Lower lobe of right lung (tissue), 2 donors: ENCODE data around the gene EPS8L2. TPM values are rescaled to one million over a fixed set of nuclear protein-coding genes. Genes with fewer than 3 reads are reported as not detected.
A peak's percentile ranks its signal among the peaks of the same experiment; 100 is the strongest.
"Not testable (repeated sequence)": the region's sequence is repeated elsewhere in the genome, so short reads cannot be mapped to it uniquely, and the experiment has no call there.

Source experiments
- ATAC-seq, 2 donors: fragments of 200-7000 bp; cut with Tn5 transposase; one replicate each; pipeline ENCODE4 v1.9.1; 2020 to 2022; ENCODE audit warnings: mild to moderate bottlenecking in 2 of 2, moderate library complexity in 2 of 2
- DNase-seq: peaks from one replicate; pipeline ENCODE4 v3.0.0-alpha.2; 2020
- H3K27ac ChIP-seq: fragments of 200-600 bp; one replicate; pipeline ENCODE4 v1.8.0; 2022
- H3K27me3 ChIP-seq: fragments of 200-600 bp; one replicate; pipeline ENCODE4 v1.8.0; 2022; ENCODE audit warnings: low read depth
- H3K36me3 ChIP-seq: fragments of 200-600 bp; one replicate; pipeline ENCODE4 v1.8.0; 2022; ENCODE audit warnings: mild to moderate bottlenecking
- H3K4me1 ChIP-seq: fragments of 200-600 bp; one replicate; pipeline ENCODE4 v1.8.0; 2022
- H3K4me3 ChIP-seq: fragments of 200-600 bp; one replicate; pipeline ENCODE4 v1.8.0; 2022; ENCODE audit warnings: mild to moderate bottlenecking
- H3K9me3 ChIP-seq: fragments of 200-600 bp; one replicate; pipeline ENCODE4 v1.8.0; 2022
- intact Hi-C: fragments of 100-400 bp; cut with DNase I; formaldehyde crosslinking; loops from one replicate; pipeline ENCODE4 v1.11.0; 2022
- total RNA-seq: library from RNA; stranded (reverse); fragmentation: NEBNext Ultra II Directional; extraction: Animal tissue kit (Norgen Biotek cat#: 25700); gene quantifications from one replicate; pipeline ENCODE4 v1.2.1, GENCODE V29; 2021
- TF ChIP-seq, protein P1 (sequence below): fragments of 200-600 bp; IDR thresholded peaks from one replicate; pipeline ENCODE4 v1.8.0; 2022; ENCODE audit warnings: antibody characterized with exemption, mild to moderate bottlenecking
- donor health status: DM: no; HTN: yes; CAD: no; lungs with severe emphysema.

The EPS8L2 gene
- total RNA-seq, 1 donor from 2014 or later = 156 TPM

DNA sequence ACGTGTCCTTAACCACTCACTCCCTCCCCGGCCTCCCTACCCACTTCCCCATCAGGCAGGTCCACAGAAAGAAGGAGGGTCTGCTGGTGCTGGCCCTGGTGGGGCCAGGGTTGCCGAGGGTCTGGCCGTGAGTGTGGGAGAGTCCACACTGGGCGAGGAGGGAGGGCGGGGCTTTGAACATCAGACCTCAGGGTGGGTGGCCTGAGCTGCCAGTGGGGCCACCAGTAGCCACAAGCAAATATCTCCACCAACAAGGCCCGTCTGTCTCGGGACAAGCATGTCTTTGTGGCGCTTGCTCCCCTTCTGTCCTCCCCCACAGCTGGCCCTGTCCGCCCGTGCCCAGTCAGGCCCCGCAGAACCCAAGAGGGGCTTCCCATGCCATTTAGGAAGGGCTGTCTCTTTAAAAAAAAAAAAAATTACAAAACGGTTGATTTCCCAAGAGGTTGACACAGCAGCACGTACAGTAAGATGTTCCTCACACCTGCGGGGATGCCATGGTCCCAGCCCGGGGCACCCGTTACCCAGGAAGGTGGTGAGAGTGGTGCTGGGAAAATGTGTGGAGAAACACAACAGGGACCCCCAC, 23.6 kb downstream of the EPS8L2 start:
- H3K9me3 ChIP-seq = no peaks in the 10 kb centered on the region
- TF ChIP-seq, protein P1, sequence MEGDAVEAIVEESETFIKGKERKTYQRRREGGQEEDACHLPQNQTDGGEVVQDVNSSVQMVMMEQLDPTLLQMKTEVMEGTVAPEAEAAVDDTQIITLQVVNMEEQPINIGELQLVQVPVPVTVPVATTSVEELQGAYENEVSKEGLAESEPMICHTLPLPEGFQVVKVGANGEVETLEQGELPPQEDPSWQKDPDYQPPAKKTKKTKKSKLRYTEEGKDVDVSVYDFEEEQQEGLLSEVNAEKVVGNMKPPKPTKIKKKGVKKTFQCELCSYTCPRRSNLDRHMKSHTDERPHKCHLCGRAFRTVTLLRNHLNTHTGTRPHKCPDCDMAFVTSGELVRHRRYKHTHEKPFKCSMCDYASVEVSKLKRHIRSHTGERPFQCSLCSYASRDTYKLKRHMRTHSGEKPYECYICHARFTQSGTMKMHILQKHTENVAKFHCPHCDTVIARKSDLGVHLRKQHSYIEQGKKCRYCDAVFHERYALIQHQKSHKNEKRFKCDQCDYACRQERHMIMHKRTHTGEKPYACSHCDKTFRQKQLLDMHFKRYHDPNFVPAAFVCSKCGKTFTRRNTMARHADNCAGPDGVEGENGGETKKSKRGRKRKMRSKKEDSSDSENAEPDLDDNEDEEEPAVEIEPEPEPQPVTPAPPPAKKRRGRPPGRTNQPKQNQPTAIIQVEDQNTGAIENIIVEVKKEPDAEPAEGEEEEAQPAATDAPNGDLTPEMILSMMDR = no peak
- DNase-seq (peak; percentile 47), ATAC-seq (no peak)
- peaks cover 25% of the 10 kb centered on the region for H3K27me3 ChIP-seq
- H3K4me3 ChIP-seq = no peak overlapping the region
- intact Hi-C loops = loop anchor here (10.0 kb wide), 1 partner anchor 65 kb away; no protein-coding TSS in a partner anchor
- peaks cover 29% of the 10 kb centered on the region for H3K4me1 ChIP-seq
- H3K27ac ChIP-seq = no peak overlapping the region
- peaks cover 7% of the 10 kb centered on the region for H3K36me3 ChIP-seq

DNA sequence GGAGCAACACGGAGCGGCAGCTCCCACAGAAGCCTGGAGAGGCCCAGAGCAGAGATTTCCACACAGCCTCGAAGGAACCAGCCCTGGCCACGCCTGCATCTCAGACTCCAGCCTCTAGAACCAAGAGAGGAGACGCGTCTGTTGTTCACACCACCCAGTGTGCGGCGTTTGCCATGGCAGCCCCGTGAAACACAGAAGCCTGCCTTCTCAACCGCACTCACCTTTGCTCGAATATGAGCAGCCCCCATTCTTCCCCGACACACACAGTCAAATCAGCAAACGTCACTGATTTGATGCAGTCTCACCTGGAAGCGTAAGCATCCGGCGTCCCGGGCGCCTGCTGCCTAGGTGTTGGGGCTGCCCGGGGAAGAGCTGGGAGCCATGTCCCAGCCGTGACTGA, 27.0 kb downstream of the EPS8L2 start:
- intact Hi-C loops = no loop called here
- TF ChIP-seq, protein P1 = no peak
- H3K4me3 ChIP-seq = no peak overlapping the region

DNA sequence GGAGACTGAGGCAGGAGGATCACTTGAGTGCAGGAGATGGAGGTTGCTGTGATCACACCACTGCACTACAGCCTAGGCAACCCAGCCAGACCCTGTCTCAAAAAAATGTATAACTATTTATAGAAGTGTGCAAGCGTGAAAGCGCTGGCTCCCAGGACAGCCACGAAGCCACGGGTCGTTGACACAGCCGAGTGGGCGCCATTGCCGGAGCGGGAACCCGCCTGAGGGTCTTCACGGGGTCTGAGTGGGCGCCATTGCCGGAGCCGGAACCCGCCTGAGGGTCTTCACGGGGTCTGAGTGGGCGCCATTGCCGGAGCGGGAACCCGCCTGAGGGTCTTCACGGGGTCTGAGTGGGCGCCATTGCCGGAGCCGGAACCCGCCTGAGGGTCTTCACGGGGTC, 28.5 kb downstream of the EPS8L2 start:
- DNase-seq, intact Hi-C loops, H3K4me1 ChIP-seq, H3K4me3 ChIP-seq, H3K36me3 ChIP-seq, H3K9me3 ChIP-seq, H3K27me3 ChIP-seq, ATAC-seq, H3K27ac ChIP-seq: not testable (repeated sequence)

More for the DNA sequence above, 27.0 kb downstream of the EPS8L2 start:
- no peaks in the 10 kb centered on the region for H3K9me3 ChIP-seq
- H3K27ac ChIP-seq = no peak overlapping the region
- peaks cover 13% of the 10 kb centered on the region for H3K4me1 ChIP-seq
- peaks cover 2% of the 10 kb centered on the region for H3K27me3 ChIP-seq
- H3K36me3 ChIP-seq = no peaks in the 10 kb centered on the region
- DNase-seq (no peak), ATAC-seq (no peak)

DNA sequence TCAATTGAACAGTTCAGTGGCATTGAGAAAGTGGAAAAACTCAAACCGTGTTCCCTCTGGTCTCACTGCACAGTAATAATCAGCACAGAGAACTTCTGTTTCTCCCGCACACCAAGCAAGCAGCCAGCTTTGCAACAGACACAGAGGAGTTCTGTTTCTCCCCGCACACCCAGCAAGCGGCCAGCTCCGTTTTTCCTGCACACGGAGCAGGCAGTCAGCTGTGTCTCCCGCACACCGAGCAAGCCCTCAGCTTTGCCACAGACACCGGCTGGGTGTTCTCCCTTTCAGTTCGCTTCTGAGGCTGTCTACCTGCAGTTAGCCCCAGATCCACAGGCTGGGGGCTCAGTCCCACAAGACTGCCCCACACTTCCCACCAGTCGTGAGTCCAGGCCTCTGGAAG, 31.3 kb downstream of the EPS8L2 start:
- peaks cover 2% of the 10 kb centered on the region for H3K27me3 ChIP-seq
- TF ChIP-seq, protein P1 = no peak
- H3K9me3 ChIP-seq = no peaks in the 10 kb centered on the region
- H3K4me3 ChIP-seq = no peak overlapping the region
- peaks cover 8% of the 10 kb centered on the region for H3K4me1 ChIP-seq
- no peak for ATAC-seq
- DNase-seq = no peak
- H3K36me3 ChIP-seq = no peaks in the 10 kb centered on the region
- intact Hi-C loops = no loop called here
- no peak overlapping the region for H3K27ac ChIP-seq

DNA sequence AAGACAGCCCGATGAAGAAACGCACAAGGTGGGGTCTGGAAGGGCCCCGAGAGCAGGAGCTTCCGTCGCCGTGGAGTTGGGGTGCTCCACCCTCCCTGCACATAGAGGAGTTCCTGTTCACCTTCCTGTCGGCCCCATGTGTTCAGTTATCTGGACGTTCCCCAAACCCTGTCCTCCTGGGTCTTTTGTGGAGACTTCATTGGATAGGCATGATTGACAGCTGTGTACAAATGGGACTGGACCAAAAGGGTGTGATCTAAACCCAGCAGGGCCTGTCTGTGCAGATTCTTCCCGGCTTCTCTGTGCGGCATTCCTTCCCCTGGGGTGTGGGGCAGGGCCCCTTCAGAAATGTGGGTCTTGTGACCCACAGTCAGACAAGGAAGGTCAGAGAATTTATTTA, 31.9 kb downstream of the EPS8L2 start:
- H3K27me3 ChIP-seq, H3K9me3 ChIP-seq, H3K27ac ChIP-seq, DNase-seq, intact Hi-C loops, H3K36me3 ChIP-seq, H3K4me1 ChIP-seq, H3K4me3 ChIP-seq: not testable (repeated sequence)
- peak; percentile 51 to 61 for ATAC-seq

DNA sequence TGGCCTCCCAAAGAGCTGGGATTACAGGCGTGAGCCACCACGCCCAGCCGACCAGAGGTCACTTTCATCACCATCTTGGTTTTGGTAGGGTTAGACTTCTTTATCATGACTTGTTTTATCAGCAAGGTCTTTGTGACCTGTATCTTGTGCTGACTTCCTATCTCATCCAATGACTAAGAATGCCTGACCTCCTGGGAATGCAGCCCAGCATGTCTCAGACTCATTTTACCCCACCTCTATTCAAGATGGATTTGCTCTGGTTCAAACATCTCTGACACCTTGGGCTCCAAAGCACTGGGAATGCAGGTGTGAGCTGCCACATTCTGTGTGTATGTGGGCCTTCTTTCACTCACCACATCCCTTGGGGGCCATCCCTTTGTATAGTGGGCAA, 36.1 kb downstream of the EPS8L2 start:
- intact Hi-C loops = no loop called here
- H3K4me3 ChIP-seq = no peak overlapping the region
- H3K9me3 ChIP-seq = no peaks in the 10 kb centered on the region
- H3K36me3 ChIP-seq = no peaks in the 10 kb centered on the region
- DNase-seq (no peak), ATAC-seq (no peak)
- H3K27me3 ChIP-seq = no peaks in the 10 kb centered on the region
- H3K4me1 ChIP-seq = peaks cover 15% of the 10 kb centered on the region
- no peak overlapping the region for H3K27ac ChIP-seq
- TF ChIP-seq, protein P1 = no peak
